Tibial artery (tissue), 4 donors: ENCODE results near the gene DCLK2.

Source experiments
- DNase-seq, 2 donors: peaks; one replicate each; pipeline ENCODE4 v3.0.0-alpha.2; 2019
- H3K27ac ChIP-seq, 2 donors: fragments of 200-600 bp; sonication (generic) in 1 of 2; 1 replicate in 1 of 2; 2 replicates in 1 of 2; pipeline ENCODE4 v1.5.1; 2018 to 2019; ENCODE audit warnings: mild to moderate bottlenecking in 1 of 2
- H3K27me3 ChIP-seq, 2 donors: fragments of 200-600 bp; sonication (generic) in 1 of 2; one replicate each; pipeline versions ENCODE4 v1.5.1 to v1.6.0; 2016 to 2019
- H3K36me3 ChIP-seq, 3 donors: fragments of 200-600 bp; sonication (generic) in 2 of 3; one replicate each; pipeline ENCODE4 v1.5.1; 2016 to 2019; ENCODE audit warnings: mild to moderate bottlenecking in 2 of 3
- H3K4me1 ChIP-seq, 4 donors: fragments of 200-600 bp; sonication (generic) in 2 of 4; 1 replicate in 3 of 4; 2 replicates in 1 of 4; pipeline ENCODE4 v1.5.1; 2016 to 2019
- H3K4me3 ChIP-seq, 2 donors: fragments of 200-600 bp; sonication (generic) in 1 of 2; 1 replicate in 1 of 2; 2 replicates in 1 of 2; pipeline ENCODE4 v1.5.1; 2018 to 2019; ENCODE audit warnings: mild to moderate bottlenecking in 2 of 2
- H3K9me3 ChIP-seq, 3 donors: fragments of 200-600 bp; sonication (generic) in 1 of 3; one replicate each; pipeline ENCODE4 v1.5.1; 2016 to 2019
- intact Hi-C: fragments of 100-400 bp; cut with DNase I; formaldehyde crosslinking; loops from one replicate; pipeline ENCODE4 v1.15.0; 2023; ENCODE audit warnings: low total_unique reads
- TF ChIP-seq, protein P1 (sequence below), 2 experiments: fragments of 200-600 bp in 1 of 2; fragments of 450-650 bp in 1 of 2; IDR thresholded peaks; one replicate each; pipeline ENCODE4 v1.5.1; 2017 to 2019; ENCODE audit warnings: antibody characterized with exemption in 2 of 2, mild to moderate bottlenecking in 1 of 2, moderate library complexity in 1 of 2

DCLK2 gene

DNA sequence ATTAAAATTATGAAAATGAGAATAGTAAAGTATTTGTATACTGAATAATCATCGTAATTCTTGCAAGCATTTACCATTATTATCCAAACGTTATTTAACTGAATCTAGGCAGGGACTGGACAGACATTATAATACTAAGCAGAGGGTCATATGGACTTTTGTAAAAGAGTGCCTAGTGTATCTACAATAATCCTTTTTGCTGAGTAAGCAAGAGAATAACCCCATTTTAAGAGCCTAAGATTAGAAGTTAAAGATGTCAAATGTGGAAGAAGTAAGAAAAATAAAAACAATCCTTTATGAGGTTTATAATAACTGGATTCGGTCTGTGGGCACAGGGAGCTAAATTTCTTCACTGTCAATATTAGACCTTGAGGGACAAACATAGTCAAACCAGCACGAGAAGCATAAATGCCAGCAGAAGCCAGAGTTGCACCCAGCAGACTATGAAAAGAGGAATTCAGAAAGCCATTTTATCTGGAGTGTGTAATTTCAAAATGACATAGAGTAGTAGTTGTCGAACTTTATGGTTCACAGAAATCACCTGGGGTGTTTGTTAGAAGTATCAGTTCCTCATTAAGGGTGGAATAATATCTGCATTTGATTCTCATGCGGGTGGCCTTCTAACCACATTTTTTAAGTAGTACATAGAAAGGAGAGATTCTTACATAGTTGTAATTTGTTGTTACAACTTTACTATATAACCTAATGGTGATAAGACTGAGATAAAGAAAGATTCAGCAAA lies 39.7 kb upstream of the DCLK2 start:
- Histone ChIP-seq H3K36me3 (no peaks in the 10 kb centered on the region), H3K4me3 (no peak overlapping the region), H3K9me3 (no peaks in the 10 kb centered on the region), H3K27me3 (no peaks in the 10 kb centered on the region), H3K4me1 (no peaks in the 10 kb centered on the region), H3K27ac (no peak overlapping the region)
- no peak for DNase-seq
- TF ChIP-seq, protein P1, sequence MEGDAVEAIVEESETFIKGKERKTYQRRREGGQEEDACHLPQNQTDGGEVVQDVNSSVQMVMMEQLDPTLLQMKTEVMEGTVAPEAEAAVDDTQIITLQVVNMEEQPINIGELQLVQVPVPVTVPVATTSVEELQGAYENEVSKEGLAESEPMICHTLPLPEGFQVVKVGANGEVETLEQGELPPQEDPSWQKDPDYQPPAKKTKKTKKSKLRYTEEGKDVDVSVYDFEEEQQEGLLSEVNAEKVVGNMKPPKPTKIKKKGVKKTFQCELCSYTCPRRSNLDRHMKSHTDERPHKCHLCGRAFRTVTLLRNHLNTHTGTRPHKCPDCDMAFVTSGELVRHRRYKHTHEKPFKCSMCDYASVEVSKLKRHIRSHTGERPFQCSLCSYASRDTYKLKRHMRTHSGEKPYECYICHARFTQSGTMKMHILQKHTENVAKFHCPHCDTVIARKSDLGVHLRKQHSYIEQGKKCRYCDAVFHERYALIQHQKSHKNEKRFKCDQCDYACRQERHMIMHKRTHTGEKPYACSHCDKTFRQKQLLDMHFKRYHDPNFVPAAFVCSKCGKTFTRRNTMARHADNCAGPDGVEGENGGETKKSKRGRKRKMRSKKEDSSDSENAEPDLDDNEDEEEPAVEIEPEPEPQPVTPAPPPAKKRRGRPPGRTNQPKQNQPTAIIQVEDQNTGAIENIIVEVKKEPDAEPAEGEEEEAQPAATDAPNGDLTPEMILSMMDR (IDR thresholded peaks at IDR 0.05): no peak
- intact Hi-C loops: no loop called here

DNA sequence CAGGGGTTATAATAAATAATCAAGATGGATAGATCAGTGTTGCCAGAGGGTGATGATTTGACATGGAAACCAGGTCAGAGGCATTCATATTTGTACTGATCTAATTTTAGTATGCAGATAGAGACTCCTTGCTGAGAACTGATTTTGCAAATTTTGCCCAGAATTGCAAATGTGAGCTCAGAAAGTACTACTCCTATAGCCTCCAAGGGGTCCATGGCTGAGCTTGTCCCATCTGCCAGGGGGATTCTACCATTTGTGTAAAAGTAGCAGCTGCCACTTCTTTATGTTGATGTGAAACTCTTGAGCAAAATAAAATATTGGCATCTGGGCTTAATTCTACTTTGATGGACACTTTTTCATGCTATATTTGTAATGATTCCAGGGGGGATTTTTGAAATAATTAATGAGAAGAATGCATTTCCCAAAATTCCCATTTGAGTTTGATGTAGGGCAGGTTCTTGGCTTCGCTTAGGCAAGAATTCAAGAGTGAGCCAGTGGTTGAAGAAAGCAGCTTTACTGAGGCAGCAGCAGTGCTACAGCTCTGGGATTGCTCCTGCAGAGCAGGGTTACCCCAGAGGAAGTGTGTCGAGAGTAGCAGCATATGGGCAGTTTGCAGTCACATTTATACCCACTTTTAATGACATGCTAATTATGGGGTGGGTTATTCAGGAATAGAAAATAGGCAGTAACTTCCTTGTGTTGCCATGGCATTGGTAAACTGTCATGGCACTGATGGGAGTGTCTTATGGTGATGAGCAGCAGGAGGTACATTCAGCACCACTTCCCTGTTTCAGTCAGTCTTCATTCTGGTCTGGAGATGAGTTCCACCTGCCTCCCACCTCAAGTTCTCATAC lies 38.7 kb upstream of the DCLK2 start:
- H3K9me3 ChIP-seq: no peaks in the 10 kb centered on the region
- intact Hi-C loops: no loop called here
- no peak overlapping the region for H3K4me3 ChIP-seq
- TF ChIP-seq, protein P1 (IDR thresholded peaks at IDR 0.05): no peak
- H3K36me3 ChIP-seq: no peaks in the 10 kb centered on the region
- H3K4me1 ChIP-seq: no peaks in the 10 kb centered on the region
- no peaks in the 10 kb centered on the region for H3K27me3 ChIP-seq
- no peak overlapping the region for H3K27ac ChIP-seq
- DNase-seq: no peak

DNA sequence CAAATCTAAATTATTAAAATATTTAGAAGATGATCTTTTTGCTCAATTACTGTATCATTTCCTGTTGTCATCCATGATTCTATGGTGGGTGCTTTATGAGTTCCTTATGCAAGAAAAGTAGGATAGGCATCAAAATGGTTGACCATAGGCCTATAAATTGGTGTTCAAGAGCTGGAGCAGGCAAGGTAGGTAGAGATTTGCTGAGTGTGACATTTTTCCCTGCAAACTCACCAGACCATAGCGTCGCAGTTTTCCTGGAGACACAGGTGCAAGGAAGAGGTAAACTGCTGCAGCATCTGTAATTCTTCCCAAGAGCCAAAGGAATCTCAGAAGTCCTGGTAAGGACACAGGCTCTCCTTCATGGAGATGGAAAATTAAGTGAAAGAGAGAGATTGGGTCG lies 33.7 kb upstream of the DCLK2 start:
- TF ChIP-seq, protein P1 (IDR thresholded peaks at IDR 0.05): no peak
- intact Hi-C loops: no loop called here
- no peaks in the 10 kb centered on the region for H3K36me3 ChIP-seq
- no peak overlapping the region for H3K27ac ChIP-seq
- no peaks in the 10 kb centered on the region for H3K9me3 ChIP-seq
- no peaks in the 10 kb centered on the region for H3K4me1 ChIP-seq
- H3K4me3 ChIP-seq: no peak overlapping the region
- no peaks in the 10 kb centered on the region for H3K27me3 ChIP-seq
- DNase-seq: no peak

DNA sequence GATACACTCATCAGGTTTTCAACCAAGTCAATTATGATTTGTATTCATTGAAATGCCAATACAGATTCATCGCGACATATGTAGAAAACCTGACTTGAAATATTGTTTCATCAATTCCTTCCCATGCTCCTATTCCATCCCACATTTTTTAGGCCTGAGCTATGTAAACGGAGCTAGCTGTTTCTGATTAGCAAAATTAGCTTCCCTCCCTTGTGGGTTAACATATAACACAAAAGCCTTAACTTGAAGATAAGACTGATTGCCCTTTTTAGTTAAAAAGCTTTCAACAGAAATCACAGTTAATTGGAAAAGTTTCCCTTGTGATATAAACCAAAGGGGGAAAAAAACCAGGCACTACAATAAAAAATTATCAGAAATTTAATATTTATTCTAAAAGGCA lies 32.8 kb upstream of the DCLK2 start:
- H3K4me1 ChIP-seq: no peaks in the 10 kb centered on the region
- H3K9me3 ChIP-seq: no peaks in the 10 kb centered on the region
- no peaks in the 10 kb centered on the region for H3K36me3 ChIP-seq
- H3K4me3 ChIP-seq: no peak overlapping the region
- H3K27me3 ChIP-seq: no peaks in the 10 kb centered on the region
- no peak for DNase-seq
- intact Hi-C loops: no loop called here
- H3K27ac ChIP-seq: no peak overlapping the region
- TF ChIP-seq, protein P1 (IDR thresholded peaks at IDR 0.05): no peak

DNA sequence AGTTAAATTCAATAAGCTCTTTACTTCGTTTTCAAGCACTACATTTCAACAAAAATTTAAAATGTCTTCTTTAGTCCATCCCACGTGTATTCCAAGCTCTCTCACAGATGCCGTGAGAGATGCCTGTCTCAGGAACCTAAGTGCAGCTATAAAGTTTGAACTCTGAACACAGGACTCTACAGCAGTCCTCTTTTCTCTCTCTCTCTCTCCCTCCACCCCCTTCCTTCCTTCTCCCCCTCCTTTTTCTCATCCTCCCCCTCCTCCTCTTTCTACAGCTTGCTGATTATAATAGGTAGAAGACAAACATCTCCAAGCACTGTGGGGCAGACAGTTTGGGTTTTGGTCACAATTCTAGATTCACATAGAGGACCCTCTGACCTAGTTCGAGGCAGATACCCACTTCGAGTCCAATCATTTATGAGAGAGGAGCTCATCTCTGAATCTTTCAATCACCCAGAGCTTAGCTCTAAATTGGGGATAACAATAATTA lies 31.5 kb upstream of the DCLK2 start:
- TF ChIP-seq, protein P1 (IDR thresholded peaks at IDR 0.05): no peak
- DNase-seq: no peak
- no peaks in the 10 kb centered on the region for H3K36me3 ChIP-seq
- intact Hi-C loops: no loop called here
- no peaks in the 10 kb centered on the region for H3K27me3 ChIP-seq
- no peaks in the 10 kb centered on the region for H3K9me3 ChIP-seq
- H3K4me1 ChIP-seq: no peaks in the 10 kb centered on the region
- H3K4me3 ChIP-seq: no peak overlapping the region
- no peak overlapping the region for H3K27ac ChIP-seq
